H1 (cell line): ENCODE measurements around the gene HDLBP. TPM values are rescaled to one million over a fixed set of nuclear protein-coding genes. Genes with fewer than 3 reads are reported as not detected.

Experiments
- CTCF ChIA-PET: fragments of 300-600 bp; sonication (Branson Sonifier 250); formaldehyde crosslinking; loops from one replicate; lab custom pipeline; 2021; ENCODE audit not compliant: partially characterized antibody; lab: Charles Lee
- POLR2A ChIA-PET: fragments of 300-600 bp; sonication (Branson Sonifier 250); formaldehyde crosslinking; loops from one replicate; lab custom pipeline; 2021; ENCODE audit warnings: inconsistent platforms; ENCODE audit not compliant: partially characterized antibody; lab: Charles Lee
- DNase-seq, 2 experiments: peaks; one replicate each; pipeline versions ENCODE4 v3.0.0 to v3.0.0-alpha.2; 2010 to 2022; ENCODE audit warnings: low spot score in 2 of 2, low read depth in 1 of 2, mixed read lengths in 1 of 2
- FAIRE-seq: peaks from 2 replicates; lab custom pipeline; 2011; peaks lifted over from hg19 to GRCh38; lab: Jason Lieb, UNC
- H2AFZ ChIP-seq: 2 replicates; pipeline ENCODE4 v1.8.1; 2012; ENCODE audit warnings: low read length, inconsistent platforms
- H2AK5ac ChIP-seq: 2 replicates; pipeline ENCODE4 v1.6.1; 2013; ENCODE audit warnings: low read depth, low read length
- H2BK120ac ChIP-seq: replicated peaks from 2 replicates; pipeline ENCODE3; 2013; ENCODE audit warnings: low read depth, low read length, inconsistent platforms
- H2BK12ac ChIP-seq: 2 replicates; pipeline ENCODE4 v1.6.1; 2013; ENCODE audit warnings: low read depth, low read length
- H2BK15ac ChIP-seq: 2 replicates; pipeline ENCODE4 v1.6.1; 2013; ENCODE audit warnings: low read length
- H2BK20ac ChIP-seq: 2 replicates; pipeline ENCODE4 v1.6.1; 2013; ENCODE audit warnings: low read length
- H2BK5ac ChIP-seq: 2 replicates; pipeline ENCODE4 v1.6.1; 2013; ENCODE audit warnings: low read depth, low read length
- H3K14ac ChIP-seq: 2 replicates; pipeline ENCODE4 v1.6.1; 2013; ENCODE audit warnings: inconsistent platforms; ENCODE audit not compliant: insufficient read length
- H3K18ac ChIP-seq: 2 replicates; pipeline ENCODE4 v1.6.1; 2013; ENCODE audit warnings: low read length; ENCODE audit errors: extremely low read depth
- H3K23ac ChIP-seq: 2 replicates; pipeline ENCODE4 v1.6.1; 2013; ENCODE audit warnings: inconsistent platforms; ENCODE audit not compliant: insufficient read length
- H3K23me2 ChIP-seq: 2 replicates; pipeline ENCODE4 v1.6.1; 2013; ENCODE audit warnings: low read depth, low read length
- H3K27ac ChIP-seq: 2 replicates; pipeline ENCODE4 v1.6.1; 2011; ENCODE audit warnings: low read depth, low read length, inconsistent platforms
- H3K27me3 ChIP-seq, 4 experiments: replicated peaks in 1 of 4; 1 replicate in 1 of 4; 2 replicates in 3 of 4; pipeline versions ENCODE4 v1.6.1 to v1.8.1; 2011 to 2013; ENCODE audit warnings: low read length in 3 of 4, mild to moderate bottlenecking in 3 of 4, inconsistent platforms in 2 of 4, mixed read lengths in 2 of 4, moderate library complexity in 1 of 4; ENCODE audit not compliant: control insufficient read depth in 3 of 4, insufficient read depth in 3 of 4; ENCODE audit errors: extremely low read depth in 1 of 4
- H3K36me3 ChIP-seq, 4 experiments: 2 replicates each; pipeline versions ENCODE4 v1.6.1 to v1.8.1; 2011 to 2013; ENCODE audit warnings: mild to moderate bottlenecking in 4 of 4, low read length in 3 of 4, moderate library complexity in 2 of 4, control low read depth in 1 of 4, inconsistent platforms in 1 of 4; ENCODE audit not compliant: insufficient read depth in 4 of 4, control insufficient read depth in 2 of 4
- H3K4ac ChIP-seq: replicated peaks from 2 replicates; pipeline ENCODE3; 2013; ENCODE audit warnings: low read length, low read depth, mixed read lengths, inconsistent platforms; ENCODE audit not compliant: insufficient read length
- H3K4me1 ChIP-seq, 4 experiments: replicated peaks in 1 of 4; 1 replicate in 1 of 4; 2 replicates in 3 of 4; pipeline versions ENCODE4 v1.6.1 to v1.8.1; 2011 to 2013; ENCODE audit warnings: low read length in 3 of 4, inconsistent platforms in 2 of 4, mixed read lengths in 1 of 4; ENCODE audit not compliant: insufficient read depth in 4 of 4, control insufficient read depth in 3 of 4
- H3K4me2 ChIP-seq, 2 experiments: 2 replicates each; pipeline versions ENCODE4 v1.6.1 to v1.8.1; 2011 to 2013; ENCODE audit warnings: low read depth in 2 of 2, low read length in 2 of 2, control low read depth in 1 of 2, inconsistent platforms in 1 of 2, mild to moderate bottlenecking in 1 of 2; ENCODE audit not compliant: insufficient read depth in 1 of 2
- H3K4me3 ChIP-seq, 4 experiments: fragments of 200-600, 300-600 bp in 1 of 4; sonication (generic), shearing (Covaris generic), sonication (Bioruptor Twin) in 1 of 4; 2 replicates each; pipeline versions ENCODE4 v1.5.1 to v1.8.1; 2011 to 2016; ENCODE audit warnings: low read length in 4 of 4, low read depth in 3 of 4, control low read depth in 2 of 4, inconsistent platforms in 2 of 4, mild to moderate bottlenecking in 2 of 4, mixed read lengths in 1 of 4, moderate library complexity in 1 of 4; ENCODE audit not compliant: insufficient read depth in 2 of 4; ENCODE audit errors: extremely low read depth in 1 of 4
- H3K56ac ChIP-seq: replicated peaks from 2 replicates; pipeline ENCODE3; 2013; ENCODE audit warnings: low read depth, mild to moderate bottlenecking, mixed read lengths, low read length, inconsistent platforms; ENCODE audit not compliant: insufficient read length
- H3K79me1 ChIP-seq: 2 replicates; pipeline ENCODE4 v1.6.1; 2013; ENCODE audit warnings: low read depth, low read length, control low read depth
- H3K79me2 ChIP-seq, 2 experiments: 2 replicates each; pipeline versions ENCODE4 v1.6.1 to v1.8.1; 2012 to 2013; ENCODE audit warnings: low read length in 2 of 2, mild to moderate bottlenecking in 2 of 2, inconsistent platforms in 1 of 2; ENCODE audit not compliant: insufficient read depth in 2 of 2, control insufficient read depth in 1 of 2
- H3K9ac ChIP-seq, 4 experiments: replicated peaks in 1 of 4; 1 replicate in 1 of 4; 2 replicates in 3 of 4; pipeline versions ENCODE4 v1.6.1 to v1.8.1; 2011 to 2013; ENCODE audit warnings: low read depth in 3 of 4, low read length in 3 of 4, control low read depth in 2 of 4, mild to moderate bottlenecking in 2 of 4, moderate library complexity in 2 of 4, inconsistent platforms in 1 of 4; ENCODE audit errors: extremely low read depth in 1 of 4
- H3K9me3 ChIP-seq, 2 experiments: 2 replicates each; pipeline versions ENCODE4 v1.6.1 to v1.8.1; 2012 to 2013; ENCODE audit warnings: mild to moderate bottlenecking in 2 of 2, moderate library complexity in 2 of 2, control low read depth in 1 of 2, inconsistent platforms in 1 of 2, low read depth in 1 of 2, low read length in 1 of 2, mixed read lengths in 1 of 2; ENCODE audit not compliant: insufficient read depth in 2 of 2
- H4K20me1 ChIP-seq, 2 experiments: replicated peaks in 1 of 2; 2 replicates each; pipeline versions ENCODE3 to v1.8.1; 2011 to 2013; ENCODE audit warnings: inconsistent platforms in 2 of 2, low read length in 2 of 2, mild to moderate bottlenecking in 1 of 2; ENCODE audit not compliant: insufficient read depth in 2 of 2, control insufficient read depth in 1 of 2
- H4K5ac ChIP-seq: 2 replicates; pipeline ENCODE4 v1.6.1; 2013; ENCODE audit warnings: low read length, low read depth, mixed read lengths, inconsistent platforms; ENCODE audit not compliant: insufficient read length
- H4K8ac ChIP-seq: 2 replicates; pipeline ENCODE4 v1.8.0; 2013; ENCODE audit warnings: mild to moderate bottlenecking, moderate library complexity, low read length, inconsistent platforms; ENCODE audit not compliant: insufficient read depth; ENCODE audit errors: extremely low read depth
- H4K91ac ChIP-seq: replicated peaks from 2 replicates; pipeline ENCODE3; 2013; ENCODE audit warnings: low read length, mixed read lengths, inconsistent platforms; ENCODE audit not compliant: insufficient read length
- CREB1 ChIP-seq: IDR thresholded peaks from 2 replicates; pipeline ENCODE4 v1.6.1; 2012; ENCODE audit warnings: inconsistent platforms
- HDAC2 ChIP-seq, 2 experiments: fragments of 300-600 bp in 1 of 2; sonication (generic) in 1 of 2; IDR thresholded peaks; 2 replicates each; pipeline ENCODE4 v1.6.1; 2011 to 2012; ENCODE audit warnings: low read depth in 2 of 2, low read length in 2 of 2, mild to moderate bottlenecking in 2 of 2, moderate library complexity in 2 of 2, borderline replicate concordance in 1 of 2, inconsistent platforms in 1 of 2
- JUND ChIP-seq: IDR thresholded peaks from 2 replicates; pipeline ENCODE4 v1.6.1; 2011; ENCODE audit warnings: mild to moderate bottlenecking, improper control_type of control experiment, low read length
- PHF8 ChIP-seq: fragments of 200-600 bp; sonication (generic); conservative IDR thresholded peaks from 2 replicates; pipeline ENCODE4 v1.7.1; 2012; ENCODE audit warnings: low read depth, mild to moderate bottlenecking, inconsistent platforms, low read length, moderate library complexity
- SIRT6 ChIP-seq: IDR thresholded peaks from one replicate; pipeline ENCODE4 v1.7.1; 2012; ENCODE audit warnings: low read length, inconsistent platforms
- TBP ChIP-seq: IDR thresholded peaks from 2 replicates; pipeline ENCODE4 v1.6.1; 2011; ENCODE audit warnings: low read depth, low read length, improper control_type of control experiment
- WGBS, 2 experiments: shearing (Covaris generic) in 1 of 2; methylation state at CpG; one replicate each; pipeline versions ENCODE4 v1.1.6 to v1.1.7; 2013 to 2015; ENCODE audit warnings: low lambda C conversion rate in 2 of 2, mixed read lengths in 2 of 2, inconsistent platforms in 1 of 2, low coverage in 1 of 2, missing lambda C conversion rate in 1 of 2; ENCODE audit not compliant: insufficient replicate concordance in 2 of 2, insufficient coverage in 1 of 2, insufficient read length in 1 of 2; ENCODE audit errors: extremely low coverage in 1 of 2, missing lambda C conversion rate in 1 of 2; 5-methylcytosine and 5-hydroxymethylcytosine counted together
- polyA plus RNA-seq, 7 experiments: library from polyadenylated mRNA; depleted of rRNA in 3 of 7; stranded (reverse) in 5 of 7; unstranded in 2 of 7; fragments of >200 nt in 5 of 7; fragments of 200-250 nt in 2 of 7; gene quantifications; 1 replicate in 5 of 7; 2 replicates in 1 of 7; 4 replicates in 1 of 7; pipeline versions ENCODE4 v1.2.1 to v1.2.3, GENCODE V29; 2011 to 2013; ENCODE audit warnings: missing spikeins in 2 of 7, mixed read lengths in 2 of 7
- total RNA-seq: library from RNA; stranded (reverse); fragmentation: NEBNext Ultra II Directional; extraction: Animal tissue kit (Norgen Biotek cat#: 25700); gene quantifications from 2 replicates; pipeline ENCODE4 v1.2.1, GENCODE V29; 2021

HDLBP gene
- total and polyA plus RNA-seq, 2 of the 8 experiments (the other 6 are each of a cell fraction or from before 2014, with no cell fraction given) = 185 to 360 TPM

GRCh38 chr2:241279413-241279812, 36.1 kb downstream of the HDLBP start:
- peaks cover under 1% of the 10 kb centered on the region; the same call in 1 of the 2 replicates for H3K79me1 ChIP-seq
- H4K20me1 ChIP-seq = peaks cover 2 to 8% of the 10 kb centered on the region in 2 experiments
- no peak overlapping the region for H3K4ac ChIP-seq
- H3K23me2 ChIP-seq = no peaks in the 10 kb centered on the region
- POLR2A ChIA-PET = interaction anchor here (0.8 to 1.3 kb wide), 3 partner anchors 12 to 43 kb away, joined by 4 to 6 read pairs (median 4); no protein-coding TSS in a partner anchor
- no peak overlapping the region for H3K23ac ChIP-seq
- no peak overlapping the region for H2AFZ ChIP-seq
- H2BK20ac ChIP-seq = no peak overlapping the region
- H3K56ac ChIP-seq = no peak overlapping the region
- H3K4me2 ChIP-seq = no peak overlapping the region
- DNase-seq (no peak), FAIRE-seq (peak; percentile 7)
- H4K5ac ChIP-seq = no peak overlapping the region
- H2BK5ac ChIP-seq = peak overlapping the region; percentile 49; the same call in 1 of the 2 replicates
- no peak overlapping the region for H3K14ac ChIP-seq
- no peak overlapping the region for H3K4me3 ChIP-seq
- H2BK15ac ChIP-seq = no peak overlapping the region
- H3K27ac ChIP-seq = no peak overlapping the region
- H2AK5ac ChIP-seq = no peak overlapping the region
- H2BK120ac ChIP-seq = no peak overlapping the region
- H3K9me3 ChIP-seq = no peaks in the 10 kb centered on the region
- 82% methylated on average over 8 of the region's 8 CpGs; no CpG with 5 or more reads in 1 of the 2 experiments for WGBS, 2 experiments
- H3K27me3 ChIP-seq = no peaks in the 10 kb centered on the region
- H3K4me1 ChIP-seq = peaks cover 0 to 7% (median 5%) of the 10 kb centered on the region in 4 experiments; a peak in 5 of 7 replicates
- CTCF ChIA-PET = interaction anchor here (2.8 to 2.9 kb wide), 2 partner anchors 11 to 12 kb away, joined by 6 to 9 read pairs; no protein-coding TSS in a partner anchor
- H3K9ac ChIP-seq = 0 out of 7 replicates have a peak overlapping the region, but pooled peaks of 1 of the 4 experiments have one; percentile 8
- no peaks in the 10 kb centered on the region; a peak in 1 of 8 replicates for H3K36me3 ChIP-seq
- peaks cover 7 to 83% of the 10 kb centered on the region in 2 experiments; a peak in 3 of 4 replicates for H3K79me2 ChIP-seq
- H4K91ac ChIP-seq = no peak overlapping the region
- no peak overlapping the region for H3K18ac ChIP-seq
- peak overlapping the region; percentile 7; the same call in 1 of the 2 replicates for H4K8ac ChIP-seq
- H2BK12ac ChIP-seq = no peak overlapping the region
- no peak for TF ChIP-seq HDAC2 (IDR thresholded peaks at IDR 0.05; ENCODE audit: borderline replicate concordance in 1 of 2, low read depth in 2 of 2, low read length in 2 of 2)
- no peak for TF ChIP-seq SIRT6
- peak; percentile 80 for TF ChIP-seq JUND
- no peak for TF ChIP-seq PHF8
- TF ChIP-seq CREB1 = no peak
- no peak for TF ChIP-seq TBP
